HG02981 (cell line): ENCODE measurements around the gene TOX2.

Experiments used
- ATAC-seq: cut with Tn5 transposase; IDR thresholded peaks from one replicate; pipeline ENCODE4 v1.9.1; 2021; ENCODE audit warnings: mild to moderate bottlenecking, moderate library complexity; ENCODE audit not compliant: unreplicated experiment

TOX2 gene

DNA sequence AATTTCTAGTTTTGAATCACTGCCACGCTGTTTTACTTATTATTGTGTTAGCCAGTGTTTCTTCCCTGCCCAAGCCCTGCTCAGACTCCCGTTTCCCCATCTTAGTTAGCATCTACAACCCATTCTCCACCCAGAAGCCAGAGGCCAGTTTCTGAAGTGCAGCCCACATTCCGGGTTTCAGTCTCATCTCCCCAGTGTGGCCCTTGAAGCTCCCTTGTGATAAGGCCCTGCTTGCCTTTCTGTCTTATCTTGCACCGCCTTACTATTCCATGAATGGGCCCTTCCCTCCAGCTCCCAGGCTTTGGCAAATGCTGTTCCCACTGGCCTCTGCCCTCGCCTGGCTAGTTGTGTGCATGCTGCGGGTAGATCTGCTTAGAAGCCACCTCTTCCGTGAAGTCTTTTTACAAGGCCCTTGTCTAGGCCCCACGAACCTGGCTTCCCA lies 41.1 kb downstream of the TOX2 start:
- ATAC-seq: peak; percentile 16

DNA sequence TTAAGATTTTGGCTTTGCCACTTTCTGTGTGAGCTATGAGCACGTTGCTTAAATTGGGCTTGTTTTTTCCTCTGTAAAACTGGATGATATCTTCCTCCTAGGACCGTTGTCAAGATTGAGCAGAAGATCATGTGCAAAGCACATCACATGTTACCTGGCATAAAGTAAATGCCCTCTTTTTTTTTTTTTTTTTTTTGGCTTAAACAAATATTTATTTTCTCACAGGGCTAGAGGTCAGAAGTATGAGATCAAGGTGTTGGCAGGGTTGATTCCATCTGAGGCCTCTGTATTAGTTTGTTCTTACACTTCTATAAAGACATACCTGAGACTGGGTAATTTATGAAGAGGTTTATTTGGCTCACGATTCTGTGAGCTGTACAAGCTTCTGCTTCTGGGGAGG lies 42.7 kb downstream of the TOX2 start:
- no peak for ATAC-seq

DNA sequence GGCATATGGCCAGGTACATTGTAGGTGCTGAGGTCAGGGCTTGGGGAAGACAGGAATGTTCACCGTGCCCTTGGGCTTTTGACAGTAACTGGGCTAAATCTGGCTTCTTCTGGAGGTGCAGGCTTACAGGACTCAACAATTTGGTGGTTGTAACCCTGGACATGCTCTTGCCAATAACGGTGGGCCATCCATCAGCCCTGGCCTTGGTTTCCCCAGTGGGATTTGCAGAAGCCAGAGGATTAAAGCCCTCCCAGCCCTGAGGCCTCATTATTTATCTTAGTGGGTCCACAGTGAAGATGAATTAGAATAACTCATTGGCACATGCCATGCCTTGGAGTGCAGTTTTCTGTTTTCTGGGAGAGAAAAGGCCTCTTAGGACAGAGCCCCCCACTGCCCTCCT lies 44.0 kb downstream of the TOX2 start:
- no peak for ATAC-seq

- no peak for ATAC-seq
These were observed 44.6 kb downstream of the TOX2 start for GRCh38 chr20:43959079-43959919.

DNA sequence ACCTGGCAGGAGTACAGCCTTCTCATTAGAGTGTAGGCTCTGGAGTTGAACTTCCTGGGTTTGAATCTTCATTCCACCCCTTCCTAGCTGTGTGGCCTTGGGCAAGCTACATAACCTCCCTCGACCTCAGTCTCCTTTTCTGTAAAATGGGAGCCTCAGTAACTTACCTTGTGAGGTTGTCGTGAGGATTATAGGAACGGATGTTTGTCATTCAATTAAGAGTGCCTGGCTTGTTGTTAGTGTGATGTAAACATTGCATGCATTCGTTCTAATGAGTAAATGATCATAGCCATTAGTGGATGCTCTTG lies 45.2 kb downstream of the TOX2 start:
- no peak for ATAC-seq

DNA sequence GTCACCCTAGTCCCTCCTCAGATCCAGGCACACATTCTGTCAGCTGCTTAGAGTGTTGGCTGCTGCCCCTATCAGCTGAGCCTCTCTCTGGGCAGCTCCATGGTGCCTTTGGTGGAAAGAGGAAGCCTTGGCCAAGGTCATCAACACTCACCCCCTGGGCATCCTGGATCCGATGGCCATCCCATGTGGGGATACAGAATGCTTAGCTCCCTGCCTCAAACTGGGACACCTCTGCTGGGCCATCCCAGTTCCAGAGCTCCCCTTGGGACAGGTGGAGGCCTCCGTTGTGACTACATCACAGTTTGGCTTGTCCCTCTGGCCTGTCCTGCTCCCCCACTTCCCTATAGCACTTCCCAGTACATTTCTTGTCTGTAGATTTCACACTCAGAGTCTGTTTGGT lies 45.6 kb downstream of the TOX2 start:
- no peak for ATAC-seq

DNA sequence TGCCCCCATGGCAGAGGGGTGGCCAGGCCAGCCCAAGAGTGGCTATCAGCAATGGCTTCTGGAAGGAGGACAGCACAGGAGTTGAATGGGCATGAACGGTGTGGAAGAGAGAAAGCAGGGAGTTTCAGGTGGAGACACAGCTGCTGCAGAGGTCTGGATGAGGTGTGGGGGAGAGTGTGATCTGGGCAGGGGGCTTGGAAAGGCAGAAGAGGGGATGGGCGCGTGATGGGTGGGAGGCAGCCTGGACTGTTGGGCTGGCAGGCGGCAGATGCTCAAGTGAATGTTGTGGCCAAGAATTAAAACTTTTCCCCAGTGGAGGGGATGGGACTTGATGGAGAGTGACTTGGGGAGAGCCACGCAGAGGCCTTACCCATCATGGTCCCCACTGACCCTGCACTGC lies 46.5 kb downstream of the TOX2 start:
- no peak for ATAC-seq

DNA sequence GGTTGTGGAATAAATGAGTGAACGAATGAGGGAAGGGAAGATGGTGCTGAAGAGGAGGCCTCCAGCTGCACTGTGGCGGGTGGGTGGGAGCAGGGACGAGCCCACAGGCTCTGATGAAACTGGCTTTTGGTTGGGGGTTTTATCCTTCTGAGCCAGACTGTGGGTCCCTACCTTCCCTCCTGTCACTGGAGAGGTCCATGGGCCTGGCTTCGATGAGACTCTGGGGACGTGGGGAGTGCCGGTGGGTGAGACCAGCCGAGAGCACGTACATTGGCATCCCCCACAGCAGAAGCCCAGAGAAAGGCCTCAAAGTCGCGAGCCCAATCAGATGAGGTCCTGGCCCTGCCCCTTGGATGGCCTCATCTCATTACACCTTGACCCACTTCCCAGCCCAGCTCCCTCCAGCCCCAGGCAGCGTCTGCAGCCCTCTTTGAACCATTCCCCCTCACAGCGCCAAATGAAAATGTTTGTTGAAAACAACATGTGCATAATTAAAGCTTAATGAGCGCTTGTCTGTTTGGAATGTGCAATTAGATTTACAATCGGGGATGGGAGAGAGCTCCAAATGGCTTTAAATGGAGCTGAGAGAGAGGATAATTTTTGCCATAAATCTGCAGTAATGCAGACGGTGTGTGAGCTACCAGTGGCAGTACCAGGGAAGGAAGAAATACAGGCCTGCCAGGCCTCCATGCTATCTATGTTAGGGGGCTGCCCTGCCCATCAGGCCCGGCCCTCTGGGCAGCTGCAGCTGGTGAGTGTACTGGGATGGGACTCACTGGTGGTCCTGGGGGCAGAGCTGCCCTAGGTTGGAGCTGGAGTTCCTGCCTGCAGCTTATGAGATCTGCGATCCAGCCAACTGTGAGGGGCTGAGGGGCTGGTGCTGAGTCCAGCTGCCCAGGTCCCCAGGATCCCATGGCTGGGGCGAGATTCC lies 47.2 kb downstream of the TOX2 start:
- ATAC-seq: no peak

- no peak for ATAC-seq
These were observed 47.9 kb downstream of the TOX2 start for GRCh38 chr20:43962530-43962929.

DNA sequence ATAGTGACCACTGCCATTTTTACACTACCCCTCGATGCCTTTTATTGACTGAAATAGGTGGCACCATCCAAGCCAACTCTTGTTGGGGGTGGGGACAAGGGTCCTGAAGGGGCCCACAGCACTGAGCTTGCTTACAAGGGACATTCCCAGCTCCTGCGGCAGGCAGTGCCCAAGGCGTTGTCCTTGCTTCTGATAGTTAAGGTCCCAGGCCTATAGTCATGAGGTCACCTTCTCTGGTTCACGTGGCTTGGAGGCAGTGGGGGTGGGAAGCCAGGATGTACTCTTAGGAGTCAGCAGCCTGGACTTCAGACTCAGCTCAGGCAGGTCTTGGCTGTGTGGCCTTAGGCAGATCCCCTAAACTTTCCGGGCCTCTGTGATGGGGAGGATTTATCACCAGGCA lies 48.6 kb downstream of the TOX2 start:
- ATAC-seq: no peak

- no peak for ATAC-seq
These were observed 49.5 kb downstream of the TOX2 start for GRCh38 chr20:43963872-43964791.

DNA sequence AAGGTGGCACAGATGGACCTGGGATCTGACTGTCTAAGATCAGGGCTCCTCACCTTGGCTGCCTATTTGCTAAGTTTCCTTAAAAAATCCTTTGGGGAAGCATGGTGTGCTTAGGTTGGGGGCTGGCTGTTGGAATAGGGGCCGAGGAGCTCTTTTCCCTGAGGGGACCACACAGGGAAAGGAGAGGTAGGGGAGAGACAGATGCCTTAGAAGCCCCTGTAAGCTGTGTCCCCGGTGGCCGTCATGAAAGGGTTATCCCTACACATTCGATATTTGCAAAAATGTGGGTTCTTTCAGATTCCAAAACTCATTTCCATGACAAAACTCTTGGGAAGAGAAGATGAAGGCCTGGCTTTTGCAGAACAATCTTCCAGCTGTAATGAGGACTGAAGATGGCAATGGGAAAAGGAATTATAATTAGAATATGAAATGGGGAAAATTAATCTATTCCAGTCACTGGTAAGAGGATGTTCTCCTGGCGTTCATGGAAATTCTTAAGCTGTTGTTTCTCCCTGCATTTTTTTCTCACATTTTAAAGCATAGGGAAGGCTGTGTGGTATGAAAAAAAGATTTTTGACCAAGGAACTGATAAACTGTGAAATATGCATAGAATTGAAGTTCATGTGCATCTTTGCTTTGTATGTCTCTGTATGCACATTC lies 53.8 kb downstream of the TOX2 start:
- ATAC-seq: no peak

- ATAC-seq: no peak
These were observed 54.4 kb downstream of the TOX2 start for GRCh38 chr20:43969028-43969447.

- ATAC-seq: no peak
These were observed 55.0 kb downstream of the TOX2 start for GRCh38 chr20:43969501-43970182.

GRCh38 chr20:43971267-43971666 lies 56.6 kb downstream of the TOX2 start:
- no peak for ATAC-seq

- no peak for ATAC-seq
These were observed 57.4 kb downstream of the TOX2 start for GRCh38 chr20:43972051-43972450.

- no peak for ATAC-seq
These were observed 58.0 kb downstream of the TOX2 start for GRCh38 chr20:43972692-43973091.

DNA sequence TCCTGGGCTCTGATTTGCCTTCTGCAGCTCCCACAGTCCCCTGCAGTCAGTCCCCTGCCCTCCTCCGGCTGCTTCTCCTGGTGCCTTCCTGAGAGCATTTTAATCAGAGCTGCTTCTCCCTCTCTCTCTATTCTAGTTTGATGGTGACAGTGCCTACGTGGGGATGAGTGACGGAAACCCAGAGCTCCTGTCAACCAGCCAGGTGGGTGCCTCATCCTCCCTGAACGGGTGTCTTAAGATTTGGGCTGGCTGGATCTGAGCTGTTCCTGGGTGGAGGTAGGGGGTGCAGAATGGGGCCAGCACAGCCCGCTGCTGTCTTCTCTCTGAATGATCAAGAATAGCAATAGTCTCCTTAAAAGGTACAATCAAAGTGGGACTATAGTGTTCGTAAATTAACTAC lies 58.6 kb downstream of the TOX2 start:
- ATAC-seq: no peak

- no peak for ATAC-seq
These were observed 59.2 kb downstream of the TOX2 start for GRCh38 chr20:43973671-43974450.
